Esophagus muscularis mucosa (tissue), 3 donors: ENCODE data around the gene SELP.

ENCODE experiments used
- CTCF ChIP-seq, 3 experiments: fragments of 200-600 bp in 2 of 3; fragments of 450-650 bp in 1 of 3; sonication (generic) in 2 of 3; IDR thresholded peaks; one replicate each; pipeline ENCODE4 v1.5.1; 2017 to 2019; ENCODE audit warnings: antibody characterized with exemption in 3 of 3, mild to moderate bottlenecking in 2 of 3, moderate library complexity in 1 of 3
- POLR2A ChIP-seq: fragments of 450-650 bp; IDR thresholded peaks from one replicate; pipeline ENCODE4 v1.6.1; 2017; ENCODE audit warnings: antibody characterized with exemption, moderate library complexity, mild to moderate bottlenecking, low read depth

- TF ChIP-seq CTCF (IDR thresholded peaks at IDR 0.05) (no peak), POLR2A (no peak)
Measured at GRCh38 chr1:169588785-169589485, 41.0 kb downstream of the SELP start.
